LoVo (cell line): ENCODE measurements around the gene PEX5L.
"Not testable (repeated sequence)": the region's sequence is repeated elsewhere in the genome, so short reads cannot be mapped to it uniquely, and the experiment has no call there.

ENCODE experiments used
- DNase-seq: peaks from one replicate; pipeline ENCODE4 v3.0.0-alpha.2; 2016; ENCODE audit warnings: low spot score

PEX5L gene

DNA sequence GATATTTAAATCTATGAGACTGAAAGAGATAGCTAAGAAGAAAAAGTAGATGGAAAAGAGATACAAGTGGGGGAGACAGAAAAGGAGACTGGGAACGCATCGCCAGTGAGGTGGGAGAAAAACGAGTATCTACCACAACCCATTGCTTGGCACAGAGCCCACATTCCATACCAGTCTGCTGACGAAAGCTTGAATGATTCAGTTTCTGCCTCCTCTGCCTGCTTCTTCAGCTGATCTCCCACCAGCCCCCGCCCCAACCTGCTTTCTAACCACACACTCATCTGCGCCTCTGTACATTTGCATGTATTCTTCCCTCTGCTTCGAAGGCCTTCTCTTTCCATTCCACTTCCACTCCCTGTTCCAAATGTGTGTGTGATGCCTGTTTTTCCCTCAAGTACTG lies 195.8 kb downstream of the PEX5L start:
- peak; percentile 19 for DNase-seq

DNA sequence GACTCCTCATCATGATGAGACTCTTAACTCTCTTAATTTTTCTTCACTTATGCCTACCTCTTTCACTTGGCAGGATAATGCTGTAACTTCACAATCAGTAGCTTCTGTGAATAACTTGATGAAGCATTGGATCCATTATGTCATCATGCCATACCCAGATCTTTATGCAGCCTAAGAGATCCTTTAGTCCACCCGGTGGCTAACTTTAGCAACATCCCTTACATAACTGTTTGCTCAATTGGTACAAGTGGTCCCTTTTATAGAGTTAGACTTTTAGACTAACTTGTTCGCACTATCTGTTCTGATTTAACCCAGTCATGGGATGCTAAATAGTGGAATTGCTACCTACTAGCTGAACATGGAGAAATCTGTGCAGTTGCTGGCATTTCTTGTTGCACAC lies 199.4 kb downstream of the PEX5L start:
- no peak for DNase-seq

- no peak for DNase-seq
These were observed 203.4 kb downstream of the PEX5L start for GRCh38 chr3:179833294-179833693.

- DNase-seq: no peak
These were observed 204.3 kb downstream of the PEX5L start for GRCh38 chr3:179832333-179832854.

GRCh38 chr3:179829401-179829800 lies 207.3 kb downstream of the PEX5L start:
- DNase-seq: no peak

GRCh38 chr3:179828738-179829137 lies 208.0 kb downstream of the PEX5L start:
- DNase-seq: no peak

DNA sequence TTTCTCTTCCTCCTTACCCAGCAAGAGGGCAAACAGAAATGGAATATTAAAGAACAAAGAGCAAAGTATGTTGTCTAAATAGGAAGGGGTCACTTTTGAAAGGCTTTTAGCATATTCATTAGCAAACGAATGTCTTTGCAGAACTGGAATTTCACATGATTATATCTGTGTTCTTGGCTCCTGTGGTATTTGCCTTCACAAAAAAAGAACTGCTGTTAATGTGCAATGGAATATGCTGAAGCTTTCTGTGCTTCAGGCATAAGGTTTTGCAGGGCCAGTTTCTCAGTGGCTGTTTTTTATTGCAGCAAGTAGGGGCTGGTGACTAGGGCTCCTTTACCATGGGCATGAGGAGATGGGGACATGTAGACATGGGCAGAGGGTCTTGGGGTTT lies 210.5 kb downstream of the PEX5L start:
- no peak for DNase-seq

DNA sequence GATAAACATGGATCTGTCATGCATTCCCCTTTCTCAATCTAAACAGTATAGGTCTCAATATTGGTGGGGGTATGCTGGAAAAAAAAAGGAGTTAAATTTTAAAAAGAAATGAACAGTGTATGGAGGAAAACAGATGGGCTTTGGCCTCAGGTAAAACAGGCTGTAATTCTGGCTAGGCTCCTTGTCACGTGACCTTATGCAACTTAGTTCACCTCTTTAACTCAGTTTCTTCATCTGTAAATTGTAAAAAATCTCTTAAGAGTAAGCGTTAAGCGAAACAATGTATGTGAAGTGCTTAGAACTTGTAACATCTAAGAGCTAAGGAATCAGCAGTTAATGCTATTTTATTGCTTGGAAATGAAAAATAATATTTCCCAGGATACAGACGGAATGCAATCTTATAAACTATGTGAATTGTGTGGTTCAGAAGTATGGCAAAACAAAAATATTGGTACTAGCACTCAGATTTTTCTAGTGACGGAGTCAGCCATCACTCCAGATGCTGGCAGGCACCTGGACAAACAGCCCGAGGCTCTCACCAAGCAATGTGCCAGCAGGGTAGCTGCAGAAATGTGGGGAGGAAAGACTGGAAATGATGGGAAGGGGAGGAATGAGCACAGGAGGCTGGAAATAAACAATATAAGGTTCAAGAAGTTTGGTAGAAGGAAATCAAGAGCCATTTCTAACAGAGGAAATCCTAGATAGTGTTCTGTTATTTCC lies 211.1 kb downstream of the PEX5L start:
- no peak for DNase-seq

GRCh38 chr3:179822296-179822695 lies 214.4 kb downstream of the PEX5L start:
- no peak for DNase-seq

DNA sequence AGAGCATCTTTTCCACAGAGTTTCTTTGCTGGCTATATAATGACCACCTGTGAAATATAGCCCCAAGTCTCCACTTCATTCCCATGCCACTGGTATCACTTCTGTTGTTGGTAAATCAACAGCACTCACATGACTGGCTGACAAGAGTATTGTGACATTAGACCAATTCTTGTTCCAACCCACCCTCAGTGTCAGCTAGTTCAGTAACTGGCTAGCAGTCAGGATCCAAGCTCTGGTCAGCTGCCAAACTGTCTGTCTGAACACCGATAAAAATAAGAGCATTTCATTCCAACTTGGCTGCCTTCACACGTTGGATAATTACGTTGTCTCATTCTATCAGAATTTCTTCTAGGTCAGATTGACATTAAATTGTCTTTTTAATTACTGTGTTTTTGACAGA lies 217.4 kb downstream of the PEX5L start:
- no peak for DNase-seq

GRCh38 chr3:179812096-179812382 lies 224.7 kb downstream of the PEX5L start:
- DNase-seq: no peak

DNA sequence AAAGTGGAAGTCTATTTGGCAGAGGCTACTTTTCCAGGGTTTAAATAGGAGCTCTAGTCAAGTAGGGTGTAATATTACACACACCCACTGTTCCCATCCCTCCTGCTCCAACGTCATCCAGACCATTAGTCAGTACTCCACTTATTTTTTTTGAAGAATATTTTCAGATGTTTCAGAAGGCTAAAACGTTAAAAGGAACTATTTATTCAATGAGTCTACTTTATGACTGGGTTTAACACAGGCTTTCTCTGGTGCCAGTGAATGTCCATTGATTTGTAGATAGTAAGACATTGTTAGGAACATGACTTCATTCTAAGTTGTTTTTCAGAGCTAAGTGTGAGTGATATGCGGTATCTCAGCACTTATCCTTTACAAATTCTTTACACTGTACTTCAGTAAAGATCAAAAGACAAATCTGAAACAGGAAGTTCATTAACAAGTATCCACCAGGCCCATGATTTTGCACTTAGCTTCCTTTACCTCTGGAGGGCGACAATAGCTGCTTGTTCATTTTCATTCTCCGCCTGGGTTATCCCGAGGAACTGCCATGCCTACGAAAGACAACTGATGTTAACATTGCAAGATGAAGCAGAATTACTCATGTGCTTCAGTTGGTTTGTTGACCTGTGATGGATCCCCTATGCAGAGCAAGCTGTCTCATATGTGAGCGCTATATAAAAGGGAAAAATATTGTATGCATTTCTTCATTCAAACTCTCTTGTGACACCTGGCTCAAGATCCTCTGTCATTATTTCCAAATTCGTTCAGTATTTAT lies 225.2 kb downstream of the PEX5L start:
- DNase-seq: peak; percentile 33

- no peak for DNase-seq
These were observed 227.1 kb downstream of the PEX5L start for GRCh38 chr3:179809639-179810038.

DNA sequence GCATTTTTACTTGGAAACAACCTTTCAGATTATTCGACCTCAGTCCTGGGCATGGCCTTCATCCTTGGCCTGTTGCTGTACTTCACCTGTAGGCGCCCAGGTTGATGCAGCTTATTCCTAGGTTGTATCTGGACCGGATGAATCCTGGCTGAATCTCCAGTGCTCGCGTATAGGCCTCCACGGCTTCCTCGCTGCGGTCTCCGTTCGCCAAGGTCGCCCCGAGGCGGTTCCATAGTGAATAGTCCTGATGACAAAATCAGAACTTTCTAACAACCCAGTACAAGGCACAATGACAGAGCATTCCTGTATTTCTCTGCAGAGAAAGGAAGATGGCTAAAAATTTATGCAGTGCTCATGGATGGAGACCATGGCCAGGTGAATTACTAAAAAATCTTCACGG lies 229.1 kb downstream of the PEX5L start:
- no peak for DNase-seq

DNA sequence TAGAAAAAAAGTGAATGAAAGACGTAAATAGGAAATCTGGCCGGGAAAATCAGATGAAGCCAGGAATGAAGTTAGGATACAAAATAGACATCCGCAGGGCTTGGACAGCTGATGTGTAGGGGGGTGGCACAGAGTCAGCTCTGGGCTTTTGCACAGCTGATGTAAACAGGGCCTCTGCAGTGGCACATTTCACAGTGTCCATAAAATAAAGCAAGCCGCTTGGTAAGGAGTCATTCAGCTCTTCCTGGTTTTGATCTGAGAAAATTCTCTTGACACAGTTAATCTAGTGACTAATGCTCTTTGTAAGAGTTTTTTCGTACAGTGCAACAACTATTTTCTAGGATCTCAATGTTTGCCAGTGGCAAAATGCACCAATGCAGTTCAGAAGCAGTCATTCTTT lies 230.6 kb downstream of the PEX5L start:
- DNase-seq: no peak

DNA sequence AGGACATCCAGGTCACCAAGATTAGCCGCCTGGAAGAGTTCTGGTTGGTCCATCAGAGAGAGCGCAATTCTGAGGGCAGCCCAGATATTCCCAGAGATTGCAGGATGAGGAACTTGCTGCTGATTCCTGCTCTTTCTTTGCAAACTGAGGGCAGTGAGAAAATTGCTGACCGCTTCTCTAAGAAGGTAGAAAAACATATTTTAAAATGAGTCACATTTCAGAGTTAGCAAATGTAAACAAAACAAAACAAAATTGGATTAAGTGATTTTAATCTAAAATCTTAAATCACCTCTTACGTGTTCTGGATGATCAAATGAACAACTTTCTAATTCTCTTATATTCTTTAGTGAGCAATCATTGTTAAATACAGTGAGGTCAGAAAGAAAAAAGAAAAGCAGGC lies 234.9 kb downstream of the PEX5L start:
- DNase-seq: no peak

DNA sequence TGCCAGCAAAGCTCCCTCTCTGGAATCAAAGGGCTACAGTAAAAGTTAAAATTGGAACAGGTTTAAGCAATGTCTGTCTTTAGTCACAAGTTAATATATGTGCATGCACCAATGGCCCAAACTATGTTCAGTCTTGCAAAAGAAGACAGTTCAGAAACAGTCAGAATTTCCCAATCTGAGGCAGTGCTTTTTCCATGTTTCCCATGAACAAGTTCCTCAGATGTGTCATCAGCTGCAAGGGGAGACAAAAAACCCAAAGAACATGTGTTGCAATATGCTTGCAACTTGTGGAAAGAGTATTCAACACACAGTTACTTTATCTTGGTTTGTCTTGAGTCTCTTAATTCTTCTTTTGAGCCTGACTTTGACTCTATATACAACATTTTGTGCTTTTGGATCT lies 235.5 kb downstream of the PEX5L start:
- DNase-seq: no peak

- DNase-seq: no peak
These were observed 239.5 kb downstream of the PEX5L start for GRCh38 chr3:179797192-179797591.

DNA sequence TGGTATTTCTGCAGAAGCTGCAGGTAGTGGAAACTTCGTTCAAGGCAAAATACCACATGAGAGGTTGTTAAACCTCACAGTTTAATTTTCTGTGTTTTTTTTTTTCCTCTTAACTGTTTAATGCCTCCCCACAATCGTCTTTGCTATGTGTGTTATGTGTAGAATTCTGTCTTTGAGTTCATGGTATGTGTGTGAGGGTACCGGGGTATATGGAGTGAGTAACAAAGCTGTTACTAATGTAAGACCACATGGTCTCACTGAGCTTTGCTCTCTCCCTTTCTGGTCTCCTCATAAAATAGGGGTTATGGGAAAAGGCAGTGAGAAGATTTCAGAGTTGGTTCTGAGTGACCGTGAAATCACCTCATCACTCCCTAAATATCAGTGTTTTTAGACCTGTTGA lies 240.3 kb downstream of the PEX5L start:
- no peak for DNase-seq

- DNase-seq: no peak
These were observed 242.4 kb downstream of the PEX5L start for GRCh38 chr3:179794355-179794754.

- no peak for DNase-seq
These were observed 244.9 kb downstream of the PEX5L start for GRCh38 chr3:179791793-179792192.

GRCh38 chr3:179788996-179789395 lies 247.7 kb downstream of the PEX5L start:
- DNase-seq: no peak

- DNase-seq: not testable (repeated sequence)
These were observed 253.9 kb downstream of the PEX5L start for GRCh38 chr3:179782841-179783240.
